ENCODE measurements around the gene TMEM252. TPM values are rescaled to one million over a fixed set of nuclear protein-coding genes. Genes with fewer than 3 reads are reported as not detected.

TMEM252 gene
- total RNA-seq, 3 donors from 2014 or later = not detected

DNA sequence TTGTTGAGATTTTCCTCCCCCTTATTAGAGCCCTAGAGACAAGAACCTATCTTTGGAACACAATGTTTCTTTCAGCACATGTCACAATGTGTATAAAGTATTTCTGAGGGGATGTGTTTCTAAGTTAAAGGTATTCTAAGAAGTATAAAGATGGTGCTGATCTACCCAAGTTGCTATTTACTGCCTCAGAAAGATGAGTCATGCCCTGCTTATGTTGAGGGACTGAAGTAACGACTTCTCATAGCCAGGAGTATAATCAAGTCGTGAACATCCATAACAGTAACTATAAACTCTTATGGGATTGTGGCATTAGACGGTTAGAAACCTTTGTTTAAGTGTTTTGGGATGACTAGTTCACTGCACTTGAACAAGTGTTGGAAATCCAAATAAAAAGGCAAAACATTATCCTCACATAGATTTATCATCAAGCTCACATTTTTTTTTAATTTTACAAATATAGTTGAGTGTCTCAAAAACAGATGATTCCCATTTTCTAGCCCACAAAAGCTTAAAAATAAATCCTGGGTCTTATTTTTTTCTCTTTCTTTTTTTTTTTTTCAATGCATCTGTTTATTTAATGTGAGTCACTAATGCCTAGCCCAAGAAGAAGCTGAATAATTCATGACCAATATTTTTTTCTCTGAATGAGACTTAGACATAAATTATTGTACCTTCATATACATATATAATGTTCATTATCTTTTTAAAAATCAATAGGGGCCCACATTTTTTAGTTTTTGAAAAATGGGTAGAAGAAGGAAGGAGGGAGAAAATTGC lies 12.2 kb upstream of the TMEM252 start:
- no peaks in the 10 kb centered on the region for H3K4me1 Mint-ChIP-seq (ENCODE audit: low read depth)

GRCh38 chr9:68551191-68551590 lies 10.5 kb upstream of the TMEM252 start:
- peaks cover 4% of the 10 kb centered on the region for H3K4me1 Mint-ChIP-seq (ENCODE audit: low read depth)
- no peak overlapping the region for H3K4me3 Mint-ChIP-seq
- H3K27me3 Mint-ChIP-seq (ENCODE audit: low read depth) = peaks cover 5% of the 10 kb centered on the region
- H3K36me3 Mint-ChIP-seq (ENCODE audit: insufficient read depth) = no peaks in the 10 kb centered on the region
- no peak for ATAC-seq
- no peaks in the 10 kb centered on the region for H3K9me3 Mint-ChIP-seq
- DNase-seq = no peak

More for the DNA sequence above, 12.2 kb upstream of the TMEM252 start:
- DNase-seq (no peak), ATAC-seq (no peak)
- H3K9me3 Mint-ChIP-seq = no peaks in the 10 kb centered on the region
- H3K36me3 Mint-ChIP-seq (ENCODE audit: insufficient read depth) = no peaks in the 10 kb centered on the region
- H3K27me3 Mint-ChIP-seq (ENCODE audit: low read depth) = peaks cover 5% of the 10 kb centered on the region
- no peak overlapping the region for H3K4me3 Mint-ChIP-seq

DNA sequence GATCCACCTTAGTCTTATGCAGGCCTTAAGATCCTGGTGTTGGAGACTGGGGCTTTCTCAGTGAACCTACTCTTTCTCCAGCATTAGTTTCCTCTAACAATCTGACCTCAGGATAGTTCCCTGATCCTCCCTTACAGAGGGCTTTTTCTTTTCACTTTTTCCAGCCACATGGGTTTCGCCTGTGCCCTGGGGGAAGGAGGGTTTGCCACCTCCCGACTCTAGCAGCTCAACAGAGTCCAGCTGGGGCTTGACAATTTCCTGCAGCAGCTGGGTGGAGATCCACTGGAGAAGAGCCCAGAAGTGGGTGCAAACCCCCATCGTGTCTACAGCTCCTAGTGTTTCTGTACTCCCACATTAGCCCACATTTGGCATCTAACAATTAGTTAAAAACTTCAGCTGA lies 7.6 kb upstream of the TMEM252 start:
- Mint-ChIP-seq H3K4me1 (ENCODE audit: low read depth) (peaks cover 4% of the 10 kb centered on the region), H3K36me3 (ENCODE audit: insufficient read depth) (no peaks in the 10 kb centered on the region), H3K9me3 (no peaks in the 10 kb centered on the region), H3K27me3 (ENCODE audit: low read depth) (peaks cover 5% of the 10 kb centered on the region), H3K4me3 (no peak overlapping the region)
- DNase-seq (no peak), ATAC-seq (no peak)

GRCh38 chr9:68547417-68547816 lies 6.7 kb upstream of the TMEM252 start:
- Mint-ChIP-seq H3K4me3 (no peak overlapping the region), H3K36me3 (ENCODE audit: insufficient read depth) (no peaks in the 10 kb centered on the region), H3K27me3 (ENCODE audit: low read depth) (peaks cover 5% of the 10 kb centered on the region), H3K9me3 (no peaks in the 10 kb centered on the region), H3K4me1 (ENCODE audit: low read depth) (peaks cover 4% of the 10 kb centered on the region)
- DNase-seq (no peak), ATAC-seq (no peak)

DNA sequence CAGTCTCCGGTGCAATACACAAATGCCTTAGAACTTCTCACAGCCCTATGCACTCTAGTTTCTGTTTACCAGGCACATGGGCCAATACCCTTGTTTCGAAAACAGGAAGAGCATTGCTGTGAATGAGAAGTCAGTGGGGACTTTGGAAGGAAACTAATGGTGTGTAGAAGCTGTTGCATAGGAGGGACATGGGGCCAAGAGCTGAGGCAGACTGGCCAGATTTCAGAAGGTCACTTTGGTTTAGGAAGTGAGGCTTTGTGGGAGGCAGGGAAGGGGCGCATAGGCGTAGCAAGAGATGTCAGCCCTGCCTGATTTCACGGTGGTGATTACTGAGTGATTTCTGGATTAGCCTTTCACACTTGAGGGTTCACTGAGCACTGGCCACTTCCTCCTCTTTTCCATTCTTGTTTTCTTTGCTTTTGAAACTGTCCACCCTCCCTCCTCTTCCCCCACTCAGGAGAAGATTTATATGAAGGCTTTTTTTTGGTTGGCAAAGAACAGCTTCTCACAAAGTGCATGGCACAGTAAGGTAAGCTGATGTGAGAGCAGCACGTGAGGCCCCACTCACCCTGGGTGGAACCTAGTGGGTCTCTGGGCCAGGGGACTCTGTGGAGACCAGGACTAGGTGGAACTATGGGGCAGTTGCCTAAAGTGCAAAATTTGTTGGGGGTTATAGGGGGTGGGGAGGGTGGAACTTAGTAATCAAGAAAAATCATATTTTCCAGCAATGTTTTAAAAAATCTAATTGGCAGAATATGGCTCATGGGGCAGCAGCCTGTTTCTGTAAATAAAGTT lies 6.1 kb upstream of the TMEM252 start:
- H3K4me1 Mint-ChIP-seq (ENCODE audit: low read depth) = peaks cover 4% of the 10 kb centered on the region
- no peaks in the 10 kb centered on the region for H3K27me3 Mint-ChIP-seq (ENCODE audit: low read depth)
- ATAC-seq = peak in 1 of 2 donors; percentile 28

DNA sequence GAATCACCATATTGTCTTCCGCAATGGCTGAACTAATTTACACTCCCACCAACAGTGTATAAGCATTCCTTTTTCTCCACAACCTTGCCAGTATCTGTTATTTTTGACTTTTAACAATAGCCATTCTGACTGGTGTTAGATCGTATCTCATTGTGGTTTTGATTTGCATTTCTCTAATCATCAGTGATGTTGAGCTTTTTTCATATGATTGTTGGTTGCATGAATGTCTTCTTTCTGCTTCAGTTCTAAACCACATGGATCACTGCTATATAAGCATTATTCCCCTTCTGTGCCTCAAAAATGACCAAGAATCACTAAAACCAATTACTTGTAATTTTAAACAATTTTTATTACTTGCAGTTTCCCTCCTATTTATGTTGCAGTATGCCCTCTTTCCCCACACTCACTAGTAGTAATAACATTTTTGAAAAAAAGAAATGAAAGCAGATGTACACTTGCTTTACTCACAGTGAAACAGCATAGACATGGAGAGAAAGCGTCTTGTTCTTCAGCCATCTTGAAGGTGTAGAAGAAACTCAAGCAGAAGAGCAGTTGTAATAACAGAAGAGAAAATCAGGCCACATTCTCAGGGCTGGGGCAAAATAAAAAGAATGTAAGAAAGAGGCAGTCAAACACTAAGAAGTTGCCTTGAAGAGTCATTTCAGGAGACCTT lies 4.5 kb upstream of the TMEM252 start:
- no peak for DNase-seq
- Mint-ChIP-seq H3K27me3 (ENCODE audit: low read depth) (peaks cover 2% of the 10 kb centered on the region), H3K4me3 (no peak overlapping the region), H3K9me3 (no peaks in the 10 kb centered on the region), H3K36me3 (ENCODE audit: insufficient read depth) (no peaks in the 10 kb centered on the region), H3K4me1 (ENCODE audit: low read depth) (peaks cover 4% of the 10 kb centered on the region)
- ATAC-seq = no peak

More for the DNA sequence above, 6.1 kb upstream of the TMEM252 start:
- Mint-ChIP-seq H3K9me3 (no peaks in the 10 kb centered on the region), H3K36me3 (ENCODE audit: insufficient read depth) (no peaks in the 10 kb centered on the region), H3K4me3 (no peak overlapping the region)
- no peak for DNase-seq

DNA sequence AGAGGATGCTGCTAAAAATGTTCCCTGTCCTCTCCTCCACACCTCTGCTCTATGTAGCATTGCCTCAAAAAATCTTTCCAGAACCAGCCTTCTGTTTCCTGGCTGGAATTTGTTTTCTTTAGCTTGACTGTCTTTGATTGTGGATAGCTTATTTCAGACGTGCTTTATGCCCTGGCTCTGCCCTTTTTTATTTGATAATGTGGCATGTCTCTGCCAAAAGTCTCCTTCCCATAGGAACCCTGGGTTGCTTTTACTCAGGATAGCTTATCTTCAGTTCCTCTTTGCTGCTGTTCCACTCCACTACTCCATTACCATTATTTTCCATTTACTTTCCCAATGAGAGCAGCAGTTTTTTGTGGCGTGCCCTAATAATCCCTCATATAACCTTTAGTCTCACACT lies 885 bp upstream of the TMEM252 start:
- Mint-ChIP-seq H3K4me1 (ENCODE audit: low read depth) (peaks cover 2% of the 10 kb centered on the region), H3K27me3 (ENCODE audit: low read depth) (peaks cover 2% of the 10 kb centered on the region), H3K36me3 (ENCODE audit: insufficient read depth) (no peaks in the 10 kb centered on the region), H3K4me3 (no peak overlapping the region), H3K9me3 (no peaks in the 10 kb centered on the region)
- ATAC-seq (no peak), DNase-seq (no peak)

DNA sequence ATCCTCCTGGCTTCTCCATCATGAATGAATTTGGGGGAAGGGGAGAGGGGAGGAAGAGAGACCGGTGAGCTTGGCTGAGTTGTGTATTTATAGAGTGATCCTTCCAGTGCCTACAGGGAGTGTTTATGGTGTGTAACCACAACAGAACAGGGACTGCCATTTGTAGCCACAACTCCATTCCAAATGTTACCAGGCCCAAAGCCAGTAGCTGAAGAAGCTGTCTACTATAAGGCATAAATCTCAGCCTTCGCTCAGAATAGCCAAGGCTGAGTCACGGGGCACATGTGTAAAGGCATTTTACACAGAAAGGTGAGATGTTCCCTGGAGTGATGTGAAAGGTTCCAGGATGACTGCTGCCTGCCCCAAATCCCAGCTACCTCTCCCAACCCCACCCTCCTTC lies 2.5 kb downstream of the TMEM252 start:
- H3K4me1 Mint-ChIP-seq (ENCODE audit: low read depth) = no peaks in the 10 kb centered on the region
- ATAC-seq (no peak), DNase-seq (no peak)
- no peaks in the 10 kb centered on the region for H3K36me3 Mint-ChIP-seq (ENCODE audit: insufficient read depth)
- H3K9me3 Mint-ChIP-seq = no peaks in the 10 kb centered on the region
- peaks cover 2% of the 10 kb centered on the region for H3K27me3 Mint-ChIP-seq (ENCODE audit: low read depth)
- H3K4me3 Mint-ChIP-seq = no peak overlapping the region

- H3K27me3 Mint-ChIP-seq (ENCODE audit: low read depth) = peaks cover 2% of the 10 kb centered on the region
- no peaks in the 10 kb centered on the region for H3K9me3 Mint-ChIP-seq
- no peak overlapping the region for H3K4me3 Mint-ChIP-seq
- no peak for DNase-seq
- ATAC-seq = no peak
- no peaks in the 10 kb centered on the region for H3K4me1 Mint-ChIP-seq (ENCODE audit: low read depth)
- H3K36me3 Mint-ChIP-seq (ENCODE audit: insufficient read depth) = no peaks in the 10 kb centered on the region
Measured at GRCh38 chr9:68537616-68537880, 3.1 kb downstream of the TMEM252 start.

DNA sequence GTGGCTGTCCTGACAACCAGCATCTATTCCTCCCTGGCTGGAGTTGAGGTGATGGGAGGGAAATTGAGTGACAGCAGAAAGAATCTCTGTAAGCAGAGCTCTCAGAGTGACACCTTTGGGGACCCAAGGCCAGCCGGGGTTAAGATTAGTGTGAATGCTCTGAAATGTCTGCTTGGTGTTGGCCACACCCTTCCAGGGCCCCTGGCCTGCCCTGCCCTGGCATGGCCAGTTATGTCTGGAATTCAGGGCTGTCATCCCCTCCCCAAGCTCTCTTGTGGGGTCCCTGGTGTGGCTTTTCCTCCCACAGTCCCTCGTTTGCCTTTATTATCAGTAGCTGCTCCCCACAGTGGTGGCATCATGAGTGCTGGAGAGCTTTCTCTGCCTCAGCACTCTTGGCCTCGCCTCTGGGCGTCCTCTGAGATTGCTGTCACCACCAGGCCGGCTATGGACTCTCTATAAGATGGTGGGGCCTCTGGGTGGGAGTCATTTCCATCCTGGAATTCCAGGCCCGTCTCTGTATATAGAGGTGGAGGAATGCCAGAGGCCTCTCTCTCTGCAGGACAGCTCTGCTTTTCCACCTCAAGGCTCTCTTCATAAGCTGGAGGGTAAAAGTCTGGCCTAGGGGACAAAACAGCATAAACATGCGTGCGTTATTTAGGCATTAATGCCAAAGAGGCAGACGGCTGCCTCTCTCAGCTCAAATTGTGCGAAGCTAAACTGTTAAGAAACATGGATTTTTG lies 3.6 kb downstream of the TMEM252 start:
- peaks cover 2% of the 10 kb centered on the region for H3K27me3 Mint-ChIP-seq (ENCODE audit: low read depth)
- DNase-seq (no peak), ATAC-seq (no peak)
- no peaks in the 10 kb centered on the region for H3K4me1 Mint-ChIP-seq (ENCODE audit: low read depth)
- H3K36me3 Mint-ChIP-seq (ENCODE audit: insufficient read depth) = no peaks in the 10 kb centered on the region
- H3K9me3 Mint-ChIP-seq = no peaks in the 10 kb centered on the region
- H3K4me3 Mint-ChIP-seq = no peak overlapping the region

- Mint-ChIP-seq H3K4me3 (no peak overlapping the region), H3K9me3 (no peaks in the 10 kb centered on the region), H3K4me1 (ENCODE audit: low read depth) (no peaks in the 10 kb centered on the region), H3K36me3 (ENCODE audit: insufficient read depth) (no peaks in the 10 kb centered on the region), H3K27me3 (ENCODE audit: low read depth) (no peaks in the 10 kb centered on the region)
- DNase-seq (no peak), ATAC-seq (no peak)
Measured at GRCh38 chr9:68533678-68534077, 7.0 kb downstream of the TMEM252 start.

DNA sequence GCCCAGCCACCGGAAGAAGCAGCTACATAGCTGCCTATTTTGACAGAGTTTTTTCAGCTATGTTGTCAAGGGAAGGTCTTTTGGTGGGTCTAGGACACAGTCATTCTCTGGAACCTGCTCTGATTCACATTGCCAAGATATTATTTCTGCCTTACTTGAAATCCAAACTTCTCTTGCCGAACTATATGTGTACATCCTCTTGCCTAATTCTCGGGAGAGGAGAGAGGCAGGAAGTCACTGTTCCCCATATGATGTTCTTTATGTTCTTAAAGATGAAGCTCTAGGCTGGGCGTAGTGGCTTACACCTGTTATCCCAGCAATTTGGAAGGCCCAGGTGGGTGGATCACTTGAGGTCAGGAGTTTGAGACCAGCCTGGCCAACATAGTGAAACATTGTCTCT lies 8.6 kb downstream of the TMEM252 start:
- DNase-seq = no peak
- no peaks in the 10 kb centered on the region for H3K36me3 Mint-ChIP-seq (ENCODE audit: insufficient read depth)
- H3K9me3 Mint-ChIP-seq = no peaks in the 10 kb centered on the region
- H3K4me1 Mint-ChIP-seq (ENCODE audit: low read depth) = no peaks in the 10 kb centered on the region
- no peak for ATAC-seq
- no peak overlapping the region for H3K4me3 Mint-ChIP-seq
- H3K27me3 Mint-ChIP-seq (ENCODE audit: low read depth) = peaks cover 4% of the 10 kb centered on the region

DNA sequence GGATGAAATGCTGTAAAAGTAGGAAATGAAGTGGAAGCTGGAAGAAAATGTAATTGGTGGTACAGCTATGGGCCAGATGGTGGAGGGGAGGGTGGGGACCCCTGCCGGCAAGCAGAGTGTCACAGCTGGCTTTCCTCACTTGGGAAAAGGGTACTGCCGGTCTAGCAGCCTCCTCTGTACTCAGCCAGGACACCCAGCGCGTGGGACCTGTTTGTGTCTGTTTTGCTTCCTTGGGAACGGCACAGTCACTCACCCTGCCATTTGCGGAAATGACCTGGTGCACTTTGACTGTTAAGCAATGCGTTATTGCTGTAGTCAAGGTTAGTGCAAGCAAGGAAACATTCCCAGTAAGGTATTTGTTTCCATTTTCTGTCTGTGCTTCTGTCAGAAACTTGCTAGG lies 10.1 kb downstream of the TMEM252 start:
- Mint-ChIP-seq H3K36me3 (ENCODE audit: insufficient read depth) (no peaks in the 10 kb centered on the region), H3K9me3 (no peaks in the 10 kb centered on the region), H3K27me3 (ENCODE audit: low read depth) (peaks cover 6% of the 10 kb centered on the region), H3K4me1 (ENCODE audit: low read depth) (no peaks in the 10 kb centered on the region), H3K4me3 (no peak overlapping the region)
- DNase-seq (no peak), ATAC-seq (no peak)

DNA sequence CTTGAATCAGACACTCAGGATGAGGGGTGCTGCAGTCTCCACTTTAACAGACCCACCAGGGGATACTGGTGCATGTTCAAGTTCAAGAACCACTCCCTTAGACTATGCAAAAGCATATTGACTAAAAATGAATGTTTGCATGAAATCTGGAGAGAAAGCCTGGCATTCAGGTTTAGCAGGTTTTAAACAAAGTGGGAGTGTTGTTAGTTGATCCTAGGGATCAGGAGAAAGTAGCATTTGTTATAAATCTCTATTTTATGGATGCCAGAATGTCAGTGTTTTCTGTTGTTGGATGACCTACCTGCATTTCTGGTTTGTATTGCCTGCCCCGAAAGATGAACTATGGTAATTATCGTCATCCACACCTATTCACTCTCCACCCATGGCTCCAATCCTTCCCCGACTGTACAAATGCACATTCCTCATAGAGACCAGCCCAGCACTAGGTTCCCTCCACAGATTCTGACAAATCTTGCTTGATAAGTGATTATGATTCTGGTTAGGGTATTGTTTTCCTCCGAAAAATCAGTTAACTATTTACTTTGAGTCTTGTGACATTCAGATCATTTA lies 17.2 kb downstream of the TMEM252 start:
- ATAC-seq (no peak), DNase-seq (no peak)
- Mint-ChIP-seq H3K36me3 (ENCODE audit: insufficient read depth) (no peaks in the 10 kb centered on the region), H3K4me3 (no peak overlapping the region), H3K4me1 (ENCODE audit: low read depth) (no peaks in the 10 kb centered on the region), H3K27me3 (ENCODE audit: low read depth) (peaks cover 6% of the 10 kb centered on the region), H3K9me3 (peaks cover 3% of the 10 kb centered on the region)
